Activated CD4-positive, alpha-beta T cell treated with anti-CD3 and anti-CD28 coated beads, Interleukin-2, amount 50 U/mL, for 24 hours (primary cell): ENCODE measurements around the gene IKZF1.

Experiments used
- DNase-seq, 2 donors: peaks; one replicate each; pipeline ENCODE4 v3.0.0-alpha.2; 2020; ENCODE audit warnings: low read depth in 1 of 2, low spot score in 1 of 2

Gene IKZF1

DNA sequence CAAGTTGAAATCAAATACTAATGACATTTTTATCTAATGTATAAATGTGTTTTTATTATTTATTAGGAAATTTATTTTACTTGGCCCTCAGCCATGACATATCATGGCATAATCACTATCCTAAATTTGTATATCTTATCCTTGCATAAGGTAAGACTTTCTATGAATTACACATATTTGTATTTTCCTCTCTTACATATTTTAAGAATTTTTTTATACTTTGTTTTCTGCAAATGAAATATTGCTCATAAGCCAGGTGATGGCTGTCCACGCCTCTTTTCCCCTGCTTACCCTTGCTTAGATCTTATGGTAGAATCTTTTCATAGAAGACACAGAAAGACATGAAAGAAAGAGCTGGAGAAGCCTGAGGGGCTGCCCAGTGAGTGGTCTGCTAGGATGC is 48.2 kb downstream of the IKZF1 start:
- no peak for DNase-seq

DNA sequence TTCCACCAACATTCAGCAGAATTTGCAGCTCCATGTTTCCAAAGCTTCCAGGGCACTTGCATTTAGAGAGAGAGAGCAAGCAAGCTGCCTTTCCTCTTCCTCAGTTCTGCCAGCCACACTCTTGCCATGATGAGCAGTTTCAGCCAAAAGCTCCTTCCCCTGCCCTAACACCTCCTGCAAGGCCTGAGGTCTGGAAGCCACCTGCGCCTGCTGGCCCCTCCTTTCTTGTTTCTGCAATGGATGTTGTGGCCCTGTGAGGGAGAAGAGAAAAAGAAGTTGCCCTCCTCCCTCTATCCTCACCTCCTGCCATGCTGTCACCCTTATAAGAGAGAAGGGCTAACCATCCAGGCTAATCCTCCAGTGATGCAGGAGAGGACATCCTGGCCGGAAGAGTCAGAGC is 48.7 kb downstream of the IKZF1 start:
- no peak for DNase-seq

DNA sequence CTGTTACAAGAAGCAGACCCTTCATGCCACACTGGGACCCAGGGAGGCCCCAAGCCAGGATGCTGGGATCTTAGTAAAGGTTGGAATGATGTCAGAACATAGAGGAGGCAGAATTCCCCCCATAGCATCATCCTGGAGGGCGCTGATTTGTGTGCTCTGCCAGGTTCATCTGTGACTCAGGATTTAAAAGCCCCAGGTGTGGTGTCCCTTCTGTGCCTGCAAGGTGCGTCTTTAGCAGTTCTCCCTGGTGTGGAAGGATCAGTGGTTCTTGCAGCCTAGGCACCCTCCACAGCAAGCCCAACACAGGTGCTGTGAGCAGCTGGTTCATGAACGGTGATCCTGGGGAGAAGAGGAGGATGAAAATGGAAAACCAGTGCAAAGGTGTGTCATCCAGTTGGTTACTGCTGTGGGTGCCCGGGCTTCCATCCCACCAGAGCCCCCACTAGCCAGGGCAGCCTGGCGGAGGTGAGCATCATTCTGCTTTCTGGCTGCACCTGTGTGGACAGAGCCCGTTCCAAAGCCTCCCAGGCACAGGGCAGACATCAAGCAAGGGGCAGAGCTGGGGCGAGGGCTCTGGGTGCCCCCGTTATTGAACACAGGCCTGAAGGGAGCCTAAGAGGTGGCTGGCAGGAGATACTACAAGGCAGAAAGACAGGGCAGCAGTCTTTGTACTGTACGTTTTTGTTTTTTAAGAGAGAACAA is 49.5 kb downstream of the IKZF1 start:
- DNase-seq: no peak

- no peak for DNase-seq
Measured at GRCh38 chr7:50355817-50356178, 51.3 kb downstream of the IKZF1 start.

DNA sequence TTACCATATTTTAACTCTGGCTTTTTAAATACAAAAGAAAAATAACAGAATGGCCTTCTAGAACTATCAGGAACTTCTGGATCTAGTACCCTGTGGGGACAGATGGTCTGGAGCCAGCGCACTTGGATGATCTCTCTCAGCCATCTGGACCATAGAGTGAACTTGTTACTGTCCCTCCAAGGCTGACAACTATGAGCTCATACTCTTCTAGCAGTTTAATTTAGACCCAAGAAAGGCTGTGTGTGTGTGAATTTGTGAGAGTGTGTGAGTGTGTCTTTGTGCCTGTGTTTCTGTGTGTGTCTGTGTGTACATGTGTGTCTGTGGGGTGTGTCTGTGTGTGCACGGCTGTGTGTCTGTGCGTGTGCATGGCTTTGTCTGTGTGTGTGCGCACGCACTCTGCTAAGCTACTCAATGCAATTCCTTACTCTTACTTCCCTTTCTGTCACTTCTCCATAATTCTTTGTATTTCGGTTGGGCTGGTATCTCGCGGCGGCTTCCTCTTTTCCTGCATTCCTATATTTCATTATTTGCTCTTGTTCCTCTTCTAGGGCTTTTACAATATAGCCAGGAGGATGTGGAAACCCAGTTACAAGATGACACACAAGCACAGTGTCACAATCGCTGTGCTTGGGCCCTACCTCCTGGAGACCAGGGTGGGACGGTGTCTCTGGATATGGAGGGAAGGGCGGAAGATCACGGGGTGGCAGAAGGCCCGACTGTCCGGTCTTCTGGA is 51.9 kb downstream of the IKZF1 start:
- no peak for DNase-seq

DNA sequence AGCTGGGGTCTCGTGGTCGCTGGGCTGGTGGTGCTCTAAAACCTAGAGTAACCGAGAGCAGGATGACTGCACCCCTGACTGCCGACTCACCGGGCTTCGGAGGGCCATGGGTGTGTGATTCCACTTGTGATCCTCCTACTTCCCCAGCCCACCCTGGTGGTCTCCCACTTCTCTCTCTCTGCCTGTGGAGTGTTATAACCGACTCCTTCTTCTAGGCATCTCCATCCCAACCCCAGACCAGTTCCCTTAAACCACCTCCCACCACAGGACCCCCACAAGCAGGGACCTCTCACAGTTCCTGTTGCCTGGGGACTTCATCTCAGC is 52.4 kb downstream of the IKZF1 start:
- DNase-seq: no peak

DNA sequence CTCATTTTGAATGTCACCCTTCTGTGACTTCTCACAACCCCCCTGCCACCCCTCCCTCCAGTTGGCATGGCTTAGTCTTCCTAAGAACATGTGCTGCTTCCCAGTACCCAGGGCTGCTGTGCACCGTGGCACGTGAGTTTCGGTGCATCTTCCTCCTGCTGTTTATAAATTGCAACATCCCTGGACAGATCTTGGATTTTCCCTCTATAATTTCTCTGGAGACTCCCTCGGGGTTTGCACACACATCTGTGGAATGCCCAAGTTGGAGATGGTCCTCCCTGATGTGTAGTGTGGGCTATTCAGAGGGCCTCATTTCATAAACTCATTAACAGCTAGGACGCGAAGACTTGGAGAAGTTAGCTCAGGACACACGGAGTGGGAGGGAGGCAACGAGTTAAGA is 52.9 kb downstream of the IKZF1 start:
- no peak for DNase-seq

DNA sequence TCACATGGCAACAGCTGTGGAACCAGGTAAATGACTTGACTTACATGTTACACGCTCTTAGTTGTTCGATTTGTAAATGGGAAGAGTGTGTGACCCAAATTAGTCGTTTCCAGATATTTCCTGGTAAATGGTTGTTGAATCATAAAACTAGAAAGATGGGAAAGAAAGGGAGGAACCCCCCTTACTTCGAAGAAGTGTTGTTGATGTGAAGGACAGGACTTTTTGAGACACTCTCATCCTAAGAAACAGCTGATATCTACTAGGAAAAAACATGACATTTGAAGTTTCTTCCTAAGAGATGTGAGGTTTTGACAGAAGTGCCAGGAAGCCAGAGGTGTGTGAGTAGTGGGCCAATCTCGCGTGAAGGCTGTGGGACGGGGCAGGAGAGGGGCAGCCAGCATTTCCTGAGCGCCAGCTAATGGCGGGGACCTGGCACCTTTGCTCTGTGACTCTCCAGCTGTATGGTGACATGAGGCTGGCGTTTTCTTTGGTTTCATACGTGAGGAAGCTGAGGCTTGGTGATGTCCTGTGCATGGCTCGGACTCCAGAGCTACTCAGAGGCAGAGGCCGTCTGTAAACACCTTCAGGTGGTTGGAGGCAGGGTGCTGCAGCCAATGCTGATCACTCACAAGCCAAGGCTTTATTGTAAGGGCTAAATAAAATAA is 53.7 kb downstream of the IKZF1 start:
- DNase-seq: no peak

DNA sequence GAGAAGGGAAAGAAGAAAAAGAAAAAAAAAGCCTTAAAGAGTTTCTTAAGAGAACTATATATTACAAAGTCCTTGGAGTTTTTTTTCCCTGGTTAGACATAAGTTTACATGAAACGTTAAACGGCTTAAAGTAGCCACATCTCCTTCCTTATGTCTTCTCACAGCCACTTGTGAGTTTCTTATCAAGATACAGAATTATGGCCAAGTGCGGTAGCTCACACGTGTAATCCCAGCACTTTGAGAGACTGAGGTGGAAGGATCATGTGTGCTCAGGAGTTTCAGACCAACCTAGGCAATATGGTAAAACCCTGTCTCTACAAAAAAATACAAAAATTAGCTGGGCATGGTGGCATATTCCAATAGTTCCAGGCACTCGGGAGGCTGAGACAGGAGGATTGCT is 54.3 kb downstream of the IKZF1 start:
- no peak for DNase-seq

DNA sequence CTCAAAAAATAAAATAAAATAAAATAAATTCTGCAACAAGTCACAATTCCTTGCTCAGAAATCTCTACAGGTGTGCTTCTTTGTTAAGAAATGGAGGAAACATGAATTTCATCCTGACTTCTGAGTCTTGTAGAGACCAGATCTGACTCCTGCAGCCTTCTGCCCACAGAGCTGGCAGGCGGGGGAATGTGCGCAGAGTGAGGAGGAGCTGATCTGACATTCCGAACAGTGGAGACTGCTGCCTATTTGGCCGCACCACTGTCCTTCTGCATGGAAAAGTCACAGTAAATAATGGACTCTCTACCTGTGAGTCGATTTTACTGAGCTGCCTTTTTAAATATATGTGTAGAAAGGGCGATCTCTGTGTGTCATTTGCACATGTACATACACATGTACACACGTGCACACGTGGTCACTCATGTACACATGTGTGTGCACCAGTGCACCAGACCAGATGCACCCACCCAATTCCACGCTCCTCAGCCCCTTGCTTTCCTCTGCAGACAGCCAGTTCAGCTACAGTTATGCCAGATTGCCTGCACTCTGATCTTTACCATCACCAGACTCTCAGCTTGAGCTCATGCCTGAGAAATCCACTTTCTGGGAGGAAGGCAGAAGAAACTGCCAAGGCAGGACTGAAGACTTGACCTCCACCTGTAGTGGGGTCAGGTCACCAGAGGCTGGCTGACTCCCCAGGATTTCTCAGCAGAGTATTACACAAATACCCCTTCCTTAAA is 54.9 kb downstream of the IKZF1 start:
- DNase-seq: no peak

DNA sequence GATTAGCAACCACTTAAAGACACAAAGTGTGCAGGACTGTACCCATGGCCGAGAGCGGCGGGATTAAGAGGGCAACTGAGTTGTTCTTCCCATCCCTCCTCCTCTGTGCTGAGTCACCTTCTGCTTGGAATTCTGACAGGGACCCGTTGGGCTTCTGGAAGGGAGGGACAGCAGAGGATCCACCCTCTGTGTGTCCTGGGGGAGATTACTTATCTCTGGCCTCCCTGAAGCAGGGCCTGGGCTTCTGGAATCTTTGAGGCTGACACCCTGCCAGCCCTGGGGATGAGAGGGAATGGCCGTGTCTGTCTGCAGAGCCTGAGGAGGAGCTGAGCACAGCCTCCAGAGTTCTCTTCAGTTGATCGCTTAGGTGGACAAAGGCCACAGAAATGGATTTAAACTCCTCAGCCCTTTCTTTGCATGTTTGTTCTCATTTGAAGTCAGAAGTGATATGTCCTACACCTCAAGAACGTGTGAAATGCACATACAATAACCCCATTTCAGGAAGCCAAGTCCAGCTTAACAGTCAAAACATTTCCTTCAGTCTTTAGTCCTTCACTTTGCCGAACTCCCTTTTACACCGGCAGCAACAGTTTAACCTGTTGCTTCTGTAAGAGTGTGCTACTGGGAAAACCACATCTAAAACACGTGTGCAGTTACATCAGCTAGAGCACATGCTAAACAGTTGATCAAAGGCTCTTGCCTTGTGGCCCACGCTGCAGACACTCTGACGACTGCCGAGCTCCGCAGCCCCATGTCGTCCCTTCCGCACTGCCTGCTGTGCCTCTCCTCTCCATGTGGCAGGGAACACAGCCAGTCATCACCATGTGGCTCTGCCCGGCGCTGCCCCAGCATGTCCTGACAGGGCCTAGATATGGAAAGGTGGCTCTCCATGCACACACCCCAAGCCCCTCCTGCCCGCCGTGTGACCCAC is 55.7 kb downstream of the IKZF1 start:
- peak; percentile 57 to 79 for DNase-seq

DNA sequence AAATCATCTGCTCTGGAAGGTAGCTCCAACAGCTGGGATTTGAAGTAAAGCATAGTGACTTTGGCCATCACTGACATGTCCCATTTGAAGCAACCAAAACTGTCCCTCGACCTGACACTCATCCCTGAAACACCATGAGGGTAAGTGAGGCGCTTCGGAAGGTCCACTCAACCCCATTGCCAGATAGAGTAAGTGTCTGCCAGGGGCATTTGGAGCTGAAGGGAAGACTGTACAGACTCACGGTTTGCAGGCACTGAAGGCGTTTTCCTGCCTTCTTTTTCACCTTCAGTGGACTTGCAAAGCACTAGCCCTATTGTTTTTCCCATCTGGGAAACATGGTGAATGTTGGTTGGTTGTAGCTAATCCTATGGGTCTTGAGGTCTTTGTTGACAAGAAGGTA is 57.6 kb downstream of the IKZF1 start:
- no peak for DNase-seq

- no peak for DNase-seq
Measured at GRCh38 chr7:50362712-50363282, 58.3 kb downstream of the IKZF1 start.

DNA sequence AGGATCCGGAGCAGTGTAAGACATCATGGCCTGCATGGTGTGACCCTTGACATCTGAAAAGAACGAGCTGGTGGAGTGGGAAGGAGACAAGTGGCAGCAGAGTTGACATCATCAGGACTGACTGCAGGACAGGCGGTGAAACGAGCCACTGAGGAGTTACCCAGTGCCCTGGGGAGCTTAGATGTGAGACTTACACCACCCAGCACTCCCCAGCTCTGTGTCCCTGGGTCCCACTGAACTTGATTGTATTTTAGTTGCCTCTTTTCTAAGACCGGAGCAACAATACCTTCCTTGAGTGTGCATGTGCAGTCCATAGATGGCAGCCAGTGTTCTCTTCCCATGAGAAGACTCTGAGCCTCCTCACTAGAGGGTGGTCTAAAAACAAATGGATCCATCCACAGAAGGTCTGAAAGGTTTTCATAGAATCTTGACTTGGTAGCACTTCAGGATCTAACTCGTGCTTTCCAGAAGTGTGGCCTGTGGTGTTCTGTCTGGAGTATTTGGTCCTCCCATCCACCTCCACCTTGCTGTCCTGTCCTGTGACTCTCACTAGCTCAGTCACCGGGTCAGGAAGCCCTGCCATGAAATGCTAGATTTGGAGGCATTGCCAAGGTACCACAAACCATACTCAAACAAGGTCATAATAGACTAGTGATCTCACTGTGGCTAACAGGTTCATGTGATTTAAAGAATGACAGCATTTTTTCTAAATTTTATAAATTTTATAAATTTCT is 59.0 kb downstream of the IKZF1 start:
- DNase-seq: no peak

GRCh38 chr7:50364645-50365044 is 60.1 kb downstream of the IKZF1 start:
- DNase-seq: no peak

- no peak for DNase-seq
Measured at GRCh38 chr7:50366311-50366710, 61.8 kb downstream of the IKZF1 start.

- DNase-seq: no peak
Measured at GRCh38 chr7:50367100-50367499, 62.6 kb downstream of the IKZF1 start.

- DNase-seq: no peak
Measured at GRCh38 chr7:50367570-50367969, 63.1 kb downstream of the IKZF1 start.

- DNase-seq: no peak
Measured at GRCh38 chr7:50368366-50368765, 63.9 kb downstream of the IKZF1 start.
